WTC11 (cell line): ENCODE measurements around the gene VWA3B. TPM values are rescaled to one million over a fixed set of nuclear protein-coding genes. Genes with fewer than 3 reads are reported as not detected.

Experiments
- ATAC-seq: fragments of 200-7000 bp; cut with Tn5 transposase; 2 replicates; pipeline ENCODE4 v1.10.0; 2021; ENCODE audit warnings: mild to moderate bottlenecking, moderate library complexity
- CTCF ChIA-PET: fragments of 300-600 bp; sonication (Branson Sonifier 250); formaldehyde crosslinking; loops from one replicate; lab custom pipeline; 2021; ENCODE audit warnings: antibody characterized with exemption; lab: Charles Lee
- POLR2A ChIA-PET: fragments of 350-600 bp; sonication (Branson Sonifier 250); formaldehyde crosslinking; loops from one replicate; lab custom pipeline; 2021; ENCODE audit warnings: antibody characterized with exemption; lab: Charles Lee
- DNase-seq: peaks from one replicate; pipeline ENCODE4 v3.0.0; 2021; ENCODE audit warnings: low spot score
- H3K27ac Mint-ChIP-seq: 2 replicates; pipeline ENCODE4 v1.8.0; 2021; ENCODE audit warnings: mixed read lengths
- H3K27me3 Mint-ChIP-seq: 2 replicates; pipeline ENCODE4 v1.8.0; 2021; ENCODE audit warnings: low read depth, mild to moderate bottlenecking, moderate library complexity, mixed read lengths
- H3K36me3 Mint-ChIP-seq: 2 replicates; pipeline ENCODE4 v1.8.0; 2021; ENCODE audit warnings: mixed read lengths
- H3K4me1 Mint-ChIP-seq: 2 replicates; pipeline ENCODE4 v1.8.0; 2022; ENCODE audit warnings: mixed read lengths
- H3K4me3 Mint-ChIP-seq: 2 replicates; pipeline ENCODE4 v1.8.0; 2021; ENCODE audit warnings: mild to moderate bottlenecking, moderate library complexity, mixed read lengths
- H3K9me3 Mint-ChIP-seq: 2 replicates; pipeline ENCODE4 v1.8.0; 2021; ENCODE audit warnings: mixed read lengths
- CREB1 ChIP-seq: sonication (generic); formaldehyde crosslinking; IDR thresholded peaks from 2 replicates; pipeline ENCODE4 v1.8.0; 2023; ENCODE audit warnings: mild to moderate bottlenecking, missing genetic modification reagents
- EMX1 ChIP-seq: fragments of 250-450 bp; sonication (Bioruptor Pico); IDR thresholded peaks from 2 replicates; pipeline ENCODE4 v1.8.0; 2021; ENCODE audit warnings: mild to moderate bottlenecking
- ERG ChIP-seq: fragments of 250-450 bp; sonication (Bioruptor Pico); IDR thresholded peaks from 2 replicates; pipeline ENCODE4 v1.8.0; 2021; ENCODE audit warnings: mild to moderate bottlenecking
- FOXJ3 ChIP-seq: sonication (generic); formaldehyde crosslinking; IDR thresholded peaks from 2 replicates; pipeline ENCODE4 v1.9.0; 2021; ENCODE audit warnings: missing genetic modification reagents, mild to moderate bottlenecking, borderline replicate concordance
- GABPB1 ChIP-seq: sonication (generic); formaldehyde crosslinking; IDR thresholded peaks from 2 replicates; pipeline ENCODE4 v1.8.1; 2023; ENCODE audit warnings: mild to moderate bottlenecking, missing genetic modification reagents
- HMGA2 ChIP-seq: fragments of 250-450 bp; sonication (Bioruptor Pico); IDR thresholded peaks from 2 replicates; pipeline ENCODE4 v1.4.0; 2021; ENCODE audit warnings: mild to moderate bottlenecking, moderate library complexity
- HMGXB4 ChIP-seq: sonication (generic); formaldehyde crosslinking; IDR thresholded peaks from 2 replicates; pipeline ENCODE4 v1.8.1; 2023; ENCODE audit warnings: mild to moderate bottlenecking, moderate library complexity, missing genetic modification reagents
- NR2C2 ChIP-seq: sonication (generic); formaldehyde crosslinking; IDR thresholded peaks from 2 replicates; pipeline ENCODE4 v1.8.0; 2022; ENCODE audit warnings: mild to moderate bottlenecking, missing genetic modification reagents
- NR3C1 ChIP-seq: sonication (generic); formaldehyde crosslinking; conservative IDR thresholded peaks from 2 replicates; pipeline ENCODE4 v1.8.1; 2023; ENCODE audit warnings: low read depth, mild to moderate bottlenecking, missing genetic modification reagents
- PREB ChIP-seq: sonication (generic); formaldehyde crosslinking; IDR thresholded peaks from 2 replicates; pipeline ENCODE4 v1.8.1; 2022; ENCODE audit warnings: mild to moderate bottlenecking, missing genetic modification reagents, moderate library complexity, borderline replicate concordance
- PRRX2 ChIP-seq: fragments of 250-450 bp; sonication (Bioruptor Pico); IDR thresholded peaks from 2 replicates; pipeline ENCODE4 v1.8.0; 2021; ENCODE audit warnings: mild to moderate bottlenecking
- RELA ChIP-seq: sonication (generic); formaldehyde crosslinking; IDR thresholded peaks from 2 replicates; pipeline ENCODE4 v1.8.1; 2022; ENCODE audit warnings: missing genetic modification reagents, mild to moderate bottlenecking, borderline replicate concordance
- SOX15 ChIP-seq: fragments of 250-450 bp; sonication (Bioruptor Pico); IDR thresholded peaks from 2 replicates; pipeline ENCODE4 v1.9.0; 2021; ENCODE audit warnings: mild to moderate bottlenecking
- SP1 ChIP-seq: sonication (generic); formaldehyde crosslinking; conservative IDR thresholded peaks from 2 replicates; pipeline ENCODE4 v1.8.1; 2022; ENCODE audit warnings: missing genetic modification reagents
- ZBTB21 ChIP-seq: sonication (generic); formaldehyde crosslinking; IDR thresholded peaks from 2 replicates; pipeline ENCODE4 v1.8.1; 2023; ENCODE audit warnings: mild to moderate bottlenecking, missing genetic modification reagents, borderline replicate concordance
- ZNF396 ChIP-seq: fragments of 250-450 bp; sonication (Bioruptor Pico); IDR thresholded peaks from 2 replicates; pipeline ENCODE4 v1.8.0; 2021; ENCODE audit warnings: mild to moderate bottlenecking, moderate library complexity, borderline replicate concordance
- total RNA-seq: library from RNA; stranded (reverse); gene quantifications from 3 replicates; pipeline ENCODE4 v1.2.3, GENCODE V29; 2021
- TF ChIP-seq, protein P1 (sequence below): fragments of 200-600 bp; IDR thresholded peaks from 2 replicates; pipeline ENCODE4 v1.8.0; 2022; ENCODE audit warnings: antibody characterized with exemption
- TF ChIP-seq, protein P2 (sequence below): fragments of 250-450 bp; sonication (Bioruptor Pico); IDR thresholded peaks from 2 replicates; pipeline ENCODE4 v1.9.0; 2021; ENCODE audit warnings: mild to moderate bottlenecking
- TF ChIP-seq, protein P3 (sequence below): sonication (generic); formaldehyde crosslinking; IDR thresholded peaks from 2 replicates; pipeline ENCODE4 v1.8.0; 2023; ENCODE audit warnings: mild to moderate bottlenecking, missing genetic modification reagents
- TF ChIP-seq, protein P4 (sequence below): sonication (generic); formaldehyde crosslinking; IDR thresholded peaks from 2 replicates; pipeline ENCODE4 v1.8.0; 2023; ENCODE audit warnings: missing genetic modification reagents, mild to moderate bottlenecking, borderline replicate concordance

The VWA3B gene
- total RNA-seq, 1 experiment from 2014 or later, result not detected

- H3K27ac Mint-ChIP-seq, result no peak overlapping the region
- ChIA-PET POLR2A (no interaction called here), CTCF (no interaction called here)
- H3K4me1 Mint-ChIP-seq, result 0 out of 2 replicates have a peak, but pooled peaks cover 3% of the 10 kb centered on the region
- H3K36me3 Mint-ChIP-seq, result no peaks in the 10 kb centered on the region
- DNase-seq, result no peak
- no peaks in the 10 kb centered on the region for H3K27me3 Mint-ChIP-seq
- H3K4me3 Mint-ChIP-seq, result no peak overlapping the region
- H3K9me3 Mint-ChIP-seq, result peaks cover 6% of the 10 kb centered on the region; the same call in 1 of the 2 replicates
- TF ChIP-seq CREB1 (no peak), NR2C2 (CRISPR knock-in tag) (no peak), ERG (CRISPR knock-in tag) (no peak), PREB (CRISPR knock-in tag) (no peak), RELA (CRISPR knock-in tag) (no peak), EMX1 (CRISPR knock-in tag) (no peak)
- TF ChIP-seq, protein P1, sequence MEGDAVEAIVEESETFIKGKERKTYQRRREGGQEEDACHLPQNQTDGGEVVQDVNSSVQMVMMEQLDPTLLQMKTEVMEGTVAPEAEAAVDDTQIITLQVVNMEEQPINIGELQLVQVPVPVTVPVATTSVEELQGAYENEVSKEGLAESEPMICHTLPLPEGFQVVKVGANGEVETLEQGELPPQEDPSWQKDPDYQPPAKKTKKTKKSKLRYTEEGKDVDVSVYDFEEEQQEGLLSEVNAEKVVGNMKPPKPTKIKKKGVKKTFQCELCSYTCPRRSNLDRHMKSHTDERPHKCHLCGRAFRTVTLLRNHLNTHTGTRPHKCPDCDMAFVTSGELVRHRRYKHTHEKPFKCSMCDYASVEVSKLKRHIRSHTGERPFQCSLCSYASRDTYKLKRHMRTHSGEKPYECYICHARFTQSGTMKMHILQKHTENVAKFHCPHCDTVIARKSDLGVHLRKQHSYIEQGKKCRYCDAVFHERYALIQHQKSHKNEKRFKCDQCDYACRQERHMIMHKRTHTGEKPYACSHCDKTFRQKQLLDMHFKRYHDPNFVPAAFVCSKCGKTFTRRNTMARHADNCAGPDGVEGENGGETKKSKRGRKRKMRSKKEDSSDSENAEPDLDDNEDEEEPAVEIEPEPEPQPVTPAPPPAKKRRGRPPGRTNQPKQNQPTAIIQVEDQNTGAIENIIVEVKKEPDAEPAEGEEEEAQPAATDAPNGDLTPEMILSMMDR, result no peak
- TF ChIP-seq, protein P2, sequence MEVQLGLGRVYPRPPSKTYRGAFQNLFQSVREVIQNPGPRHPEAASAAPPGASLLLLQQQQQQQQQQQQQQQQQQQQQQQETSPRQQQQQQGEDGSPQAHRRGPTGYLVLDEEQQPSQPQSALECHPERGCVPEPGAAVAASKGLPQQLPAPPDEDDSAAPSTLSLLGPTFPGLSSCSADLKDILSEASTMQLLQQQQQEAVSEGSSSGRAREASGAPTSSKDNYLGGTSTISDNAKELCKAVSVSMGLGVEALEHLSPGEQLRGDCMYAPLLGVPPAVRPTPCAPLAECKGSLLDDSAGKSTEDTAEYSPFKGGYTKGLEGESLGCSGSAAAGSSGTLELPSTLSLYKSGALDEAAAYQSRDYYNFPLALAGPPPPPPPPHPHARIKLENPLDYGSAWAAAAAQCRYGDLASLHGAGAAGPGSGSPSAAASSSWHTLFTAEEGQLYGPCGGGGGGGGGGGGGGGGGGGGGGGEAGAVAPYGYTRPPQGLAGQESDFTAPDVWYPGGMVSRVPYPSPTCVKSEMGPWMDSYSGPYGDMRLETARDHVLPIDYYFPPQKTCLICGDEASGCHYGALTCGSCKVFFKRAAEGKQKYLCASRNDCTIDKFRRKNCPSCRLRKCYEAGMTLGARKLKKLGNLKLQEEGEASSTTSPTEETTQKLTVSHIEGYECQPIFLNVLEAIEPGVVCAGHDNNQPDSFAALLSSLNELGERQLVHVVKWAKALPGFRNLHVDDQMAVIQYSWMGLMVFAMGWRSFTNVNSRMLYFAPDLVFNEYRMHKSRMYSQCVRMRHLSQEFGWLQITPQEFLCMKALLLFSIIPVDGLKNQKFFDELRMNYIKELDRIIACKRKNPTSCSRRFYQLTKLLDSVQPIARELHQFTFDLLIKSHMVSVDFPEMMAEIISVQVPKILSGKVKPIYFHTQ (CRISPR knock-in tag), result no peak
- TF ChIP-seq, all 79 proteins: peak for 0
- no peak for ATAC-seq
Observed at GRCh38 chr2:98201576-98201975, 114.6 kb downstream of the VWA3B start.

- ChIA-PET POLR2A (no interaction called here), CTCF (no interaction called here)
- Mint-ChIP-seq H3K4me1 (no peaks in the 10 kb centered on the region), H3K4me3 (no peak overlapping the region), H3K27me3 (no peaks in the 10 kb centered on the region), H3K27ac (no peak overlapping the region), H3K9me3 (peaks cover 6% of the 10 kb centered on the region; the same call in 1 of the 2 replicates), H3K36me3 (no peaks in the 10 kb centered on the region)
- TF ChIP-seq, protein P3, sequence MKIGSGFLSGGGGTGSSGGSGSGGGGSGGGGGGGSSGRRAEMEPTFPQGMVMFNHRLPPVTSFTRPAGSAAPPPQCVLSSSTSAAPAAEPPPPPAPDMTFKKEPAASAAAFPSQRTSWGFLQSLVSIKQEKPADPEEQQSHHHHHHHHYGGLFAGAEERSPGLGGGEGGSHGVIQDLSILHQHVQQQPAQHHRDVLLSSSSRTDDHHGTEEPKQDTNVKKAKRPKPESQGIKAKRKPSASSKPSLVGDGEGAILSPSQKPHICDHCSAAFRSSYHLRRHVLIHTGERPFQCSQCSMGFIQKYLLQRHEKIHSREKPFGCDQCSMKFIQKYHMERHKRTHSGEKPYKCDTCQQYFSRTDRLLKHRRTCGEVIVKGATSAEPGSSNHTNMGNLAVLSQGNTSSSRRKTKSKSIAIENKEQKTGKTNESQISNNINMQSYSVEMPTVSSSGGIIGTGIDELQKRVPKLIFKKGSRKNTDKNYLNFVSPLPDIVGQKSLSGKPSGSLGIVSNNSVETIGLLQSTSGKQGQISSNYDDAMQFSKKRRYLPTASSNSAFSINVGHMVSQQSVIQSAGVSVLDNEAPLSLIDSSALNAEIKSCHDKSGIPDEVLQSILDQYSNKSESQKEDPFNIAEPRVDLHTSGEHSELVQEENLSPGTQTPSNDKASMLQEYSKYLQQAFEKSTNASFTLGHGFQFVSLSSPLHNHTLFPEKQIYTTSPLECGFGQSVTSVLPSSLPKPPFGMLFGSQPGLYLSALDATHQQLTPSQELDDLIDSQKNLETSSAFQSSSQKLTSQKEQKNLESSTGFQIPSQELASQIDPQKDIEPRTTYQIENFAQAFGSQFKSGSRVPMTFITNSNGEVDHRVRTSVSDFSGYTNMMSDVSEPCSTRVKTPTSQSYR (CRISPR knock-in tag), result no peak
- TF ChIP-seq ZNF396 (no peak), SOX15 (CRISPR knock-in tag) (no peak), HMGA2 (no peak), SP1 (no peak), EMX1 (CRISPR knock-in tag) (no peak), PRRX2 (CRISPR knock-in tag) (no peak), FOXJ3 (CRISPR knock-in tag) (no peak), HMGXB4 (CRISPR knock-in tag) (no peak), ZBTB21 (CRISPR knock-in tag) (no peak), GABPB1 (CRISPR knock-in tag) (no peak), NR3C1 (CRISPR knock-in tag) (no peak)
- TF ChIP-seq, protein P4, sequence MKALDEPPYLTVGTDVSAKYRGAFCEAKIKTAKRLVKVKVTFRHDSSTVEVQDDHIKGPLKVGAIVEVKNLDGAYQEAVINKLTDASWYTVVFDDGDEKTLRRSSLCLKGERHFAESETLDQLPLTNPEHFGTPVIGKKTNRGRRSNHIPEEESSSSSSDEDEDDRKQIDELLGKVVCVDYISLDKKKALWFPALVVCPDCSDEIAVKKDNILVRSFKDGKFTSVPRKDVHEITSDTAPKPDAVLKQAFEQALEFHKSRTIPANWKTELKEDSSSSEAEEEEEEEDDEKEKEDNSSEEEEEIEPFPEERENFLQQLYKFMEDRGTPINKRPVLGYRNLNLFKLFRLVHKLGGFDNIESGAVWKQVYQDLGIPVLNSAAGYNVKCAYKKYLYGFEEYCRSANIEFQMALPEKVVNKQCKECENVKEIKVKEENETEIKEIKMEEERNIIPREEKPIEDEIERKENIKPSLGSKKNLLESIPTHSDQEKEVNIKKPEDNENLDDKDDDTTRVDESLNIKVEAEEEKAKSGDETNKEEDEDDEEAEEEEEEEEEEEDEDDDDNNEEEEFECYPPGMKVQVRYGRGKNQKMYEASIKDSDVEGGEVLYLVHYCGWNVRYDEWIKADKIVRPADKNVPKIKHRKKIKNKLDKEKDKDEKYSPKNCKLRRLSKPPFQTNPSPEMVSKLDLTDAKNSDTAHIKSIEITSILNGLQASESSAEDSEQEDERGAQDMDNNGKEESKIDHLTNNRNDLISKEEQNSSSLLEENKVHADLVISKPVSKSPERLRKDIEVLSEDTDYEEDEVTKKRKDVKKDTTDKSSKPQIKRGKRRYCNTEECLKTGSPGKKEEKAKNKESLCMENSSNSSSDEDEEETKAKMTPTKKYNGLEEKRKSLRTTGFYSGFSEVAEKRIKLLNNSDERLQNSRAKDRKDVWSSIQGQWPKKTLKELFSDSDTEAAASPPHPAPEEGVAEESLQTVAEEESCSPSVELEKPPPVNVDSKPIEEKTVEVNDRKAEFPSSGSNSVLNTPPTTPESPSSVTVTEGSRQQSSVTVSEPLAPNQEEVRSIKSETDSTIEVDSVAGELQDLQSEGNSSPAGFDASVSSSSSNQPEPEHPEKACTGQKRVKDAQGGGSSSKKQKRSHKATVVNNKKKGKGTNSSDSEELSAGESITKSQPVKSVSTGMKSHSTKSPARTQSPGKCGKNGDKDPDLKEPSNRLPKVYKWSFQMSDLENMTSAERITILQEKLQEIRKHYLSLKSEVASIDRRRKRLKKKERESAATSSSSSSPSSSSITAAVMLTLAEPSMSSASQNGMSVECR, result no peak
- DNase-seq (no peak), ATAC-seq (no peak)
Observed at GRCh38 chr2:98205889-98206288, 118.9 kb downstream of the VWA3B start.
